NCI-H2171 treated with DMSO at 0.1 percent for 48 hours (cell line): ENCODE measurements around the gene WBP1L.
A peak's percentile ranks its signal among the peaks of the same experiment; 100 is the strongest.
"Not testable (repeated sequence)": the region's sequence is repeated elsewhere in the genome, so short reads cannot be mapped to it uniquely, and the experiment has no call there.

Experiments used
- DNase-seq: peaks from one replicate; lab custom pipeline; 2025; lab: John Stamatoyannopoulos, UW

The WBP1L gene

GRCh38 chr10:102743588-102744373 is at the start of gene WBP1L:
WBP1L (plus strand) TSS chr10:102743948; CDS start chr10:102744054, 106 bp downstream.
- DNase-seq, result peak; percentile 97

GRCh38 chr10:102695401-102695800 is 48.3 kb upstream of the WBP1L start:
- not testable (repeated sequence) for DNase-seq

- DNase-seq, result no peak
Measured at GRCh38 chr10:102696736-102697135, 47.0 kb upstream of the WBP1L start.

DNA sequence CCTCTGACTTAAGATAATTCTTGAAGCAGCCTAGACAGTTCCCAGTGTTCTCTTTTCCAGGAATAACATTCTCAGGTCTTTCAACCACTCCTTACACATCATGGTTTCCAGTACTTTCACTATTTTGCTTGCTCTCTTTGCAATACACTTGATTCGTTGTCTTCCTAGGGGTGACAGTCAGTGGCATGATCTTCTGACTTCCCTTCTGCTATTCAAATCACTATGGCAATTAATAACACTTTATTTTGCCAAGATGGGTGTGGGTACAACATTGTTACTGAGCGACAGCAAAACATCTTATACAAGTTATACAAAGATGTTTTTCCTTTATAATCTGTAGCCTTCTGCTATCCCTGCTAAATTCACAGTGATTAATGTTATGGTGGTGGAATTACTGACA is 44.9 kb upstream of the WBP1L start:
- DNase-seq, result no peak

GRCh38 chr10:102701272-102701671 is 42.5 kb upstream of the WBP1L start:
- DNase-seq, result no peak

DNA sequence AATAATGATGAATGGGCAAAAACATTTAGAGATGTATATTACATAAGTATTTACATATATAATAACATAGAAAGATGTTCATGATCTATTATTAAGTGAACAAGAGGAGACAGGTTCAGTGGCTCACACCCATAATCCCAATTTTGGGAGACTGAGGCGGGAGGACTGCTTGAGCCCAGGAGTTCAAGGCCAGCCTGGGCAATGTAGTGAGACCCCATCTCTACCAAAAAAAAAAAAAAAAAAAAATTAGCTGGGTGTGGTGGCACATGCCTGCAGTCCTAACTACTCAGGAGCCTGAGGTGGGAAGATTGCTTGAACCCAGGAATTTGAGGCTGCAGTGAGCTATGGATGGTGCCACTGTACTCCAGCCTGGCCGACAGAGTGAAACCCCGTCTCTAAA is 42.0 kb upstream of the WBP1L start:
- no peak for DNase-seq

GRCh38 chr10:102702742-102703141 is 41.0 kb upstream of the WBP1L start:
- no peak for DNase-seq

GRCh38 chr10:102704915-102705314 is 38.8 kb upstream of the WBP1L start:
- DNase-seq, result no peak

- DNase-seq, result peak; percentile 13
Measured at GRCh38 chr10:102705531-102705930, 38.2 kb upstream of the WBP1L start.

GRCh38 chr10:102710609-102711008 is 33.1 kb upstream of the WBP1L start:
- no peak for DNase-seq

DNA sequence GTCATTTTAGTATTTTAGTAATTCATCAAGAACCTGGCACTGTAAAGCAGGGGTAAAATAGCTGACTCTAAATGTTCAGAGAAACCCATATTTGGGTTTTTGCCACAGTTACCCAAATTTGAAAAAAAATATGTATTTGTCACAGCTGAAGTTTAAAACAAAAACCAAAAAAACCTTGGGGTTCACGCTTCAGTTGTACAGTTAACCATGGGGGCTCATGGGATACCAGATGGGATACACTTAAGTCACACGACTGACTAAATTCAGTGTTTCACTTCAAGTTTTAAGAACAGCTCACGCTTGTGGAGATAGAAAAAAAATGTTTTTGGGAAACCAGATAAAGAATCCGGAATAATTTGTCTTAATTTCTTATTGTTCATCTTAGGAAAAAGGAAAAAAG is 31.7 kb upstream of the WBP1L start:
- DNase-seq, result no peak

DNA sequence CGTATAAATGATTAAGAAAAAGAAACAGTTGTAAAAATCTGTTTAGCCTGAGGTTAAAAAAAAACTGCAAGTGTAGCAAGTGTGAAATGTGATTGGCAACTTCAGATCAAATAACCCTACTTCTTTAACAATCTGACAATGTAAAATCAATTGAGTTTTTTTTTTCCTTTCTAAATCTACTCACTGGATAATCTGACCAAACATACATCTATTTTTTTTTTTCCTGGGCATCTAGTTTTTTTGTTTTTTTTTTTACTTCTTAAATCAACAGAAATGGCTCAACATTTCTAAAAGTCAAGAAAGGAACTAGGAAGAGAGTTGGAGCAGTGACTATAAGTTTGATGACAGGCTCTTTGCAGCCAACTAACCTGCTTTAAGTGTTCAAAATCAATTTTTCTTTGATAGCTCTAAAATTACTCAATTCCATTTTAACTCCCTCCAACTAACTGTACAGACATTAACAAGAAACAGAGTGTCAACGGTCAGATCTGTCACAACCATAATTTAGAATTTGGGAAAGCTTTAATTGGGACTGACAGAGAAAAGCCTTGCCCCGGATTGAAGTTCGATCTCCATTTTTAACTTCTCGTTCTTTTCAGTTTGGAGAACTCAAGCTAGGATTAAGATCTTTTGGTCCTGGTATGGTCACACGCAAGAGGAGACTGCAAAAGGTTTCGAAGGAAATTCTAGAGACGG is 30.8 kb upstream of the WBP1L start:
- DNase-seq, result no peak

- DNase-seq, result no peak
Measured at GRCh38 chr10:102713539-102713813, 30.3 kb upstream of the WBP1L start.

GRCh38 chr10:102713814-102714620 is 29.7 kb upstream of the WBP1L start, which contains the start of gene ARL3:
ARL3 (minus strand) TSS chr10:102714397; CDS start chr10:102714275, 122 bp downstream.
- DNase-seq, result peak; percentile 92

DNA sequence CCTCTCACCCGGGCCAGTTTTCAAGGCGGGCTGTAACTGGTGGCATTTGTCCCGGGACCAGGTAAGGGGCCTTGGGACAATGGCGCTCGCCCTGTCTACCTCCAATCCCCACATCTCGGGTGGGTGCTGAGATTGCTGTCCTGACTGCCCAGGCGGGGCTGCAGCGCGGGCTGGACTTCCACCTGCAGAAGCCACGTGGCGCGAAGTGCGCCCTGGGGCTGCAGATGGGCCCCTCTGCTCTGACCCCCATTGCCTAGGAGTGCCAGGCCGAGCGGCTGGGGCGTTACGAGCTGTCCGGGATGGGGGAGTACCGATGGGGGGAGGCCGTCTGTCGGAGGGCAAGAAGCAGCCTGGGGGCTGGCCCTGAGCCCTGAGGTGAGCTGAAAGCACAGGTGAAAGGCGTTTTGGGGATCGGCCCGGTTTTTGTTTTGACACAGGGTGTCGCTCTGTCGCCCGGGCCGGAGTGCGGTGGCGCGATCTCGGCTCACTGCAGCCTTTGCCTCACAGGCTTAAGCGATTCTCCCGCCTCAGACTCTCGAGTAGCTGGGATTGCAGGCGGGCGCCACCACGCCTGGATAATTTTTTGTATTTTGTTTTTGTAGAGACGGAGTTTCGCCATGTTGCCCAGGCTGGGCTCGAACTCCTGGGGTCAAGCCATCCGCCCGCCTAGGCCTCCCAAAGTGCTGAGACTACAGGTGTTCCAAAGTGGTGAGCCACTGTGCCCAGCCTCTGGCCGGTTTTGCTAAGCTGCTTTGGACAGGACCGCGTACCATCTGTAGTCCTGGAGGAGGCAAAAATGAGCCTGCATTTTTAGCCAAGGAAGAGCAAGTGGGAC is 28.9 kb upstream of the WBP1L start, which contains the start of gene SFXN2:
TSS of gene SFXN2 (plus strand) at position 16 of the 835 bp plus-strand sequence. CDS start 12,001 bp downstream, outside the sequence.
- DNase-seq, result peak; percentile 41

GRCh38 chr10:102715880-102716279 is 27.9 kb upstream of the WBP1L start:
- peak; percentile 11 for DNase-seq

GRCh38 chr10:102716900-102717565 is 26.7 kb upstream of the WBP1L start:
- not testable (repeated sequence) for DNase-seq

GRCh38 chr10:102718220-102718619 is 25.5 kb upstream of the WBP1L start:
- DNase-seq, result no peak

- DNase-seq, result no peak
Measured at GRCh38 chr10:102720337-102720736, 23.4 kb upstream of the WBP1L start.

GRCh38 chr10:102720775-102721301 is 22.9 kb upstream of the WBP1L start:
- DNase-seq, result no peak

DNA sequence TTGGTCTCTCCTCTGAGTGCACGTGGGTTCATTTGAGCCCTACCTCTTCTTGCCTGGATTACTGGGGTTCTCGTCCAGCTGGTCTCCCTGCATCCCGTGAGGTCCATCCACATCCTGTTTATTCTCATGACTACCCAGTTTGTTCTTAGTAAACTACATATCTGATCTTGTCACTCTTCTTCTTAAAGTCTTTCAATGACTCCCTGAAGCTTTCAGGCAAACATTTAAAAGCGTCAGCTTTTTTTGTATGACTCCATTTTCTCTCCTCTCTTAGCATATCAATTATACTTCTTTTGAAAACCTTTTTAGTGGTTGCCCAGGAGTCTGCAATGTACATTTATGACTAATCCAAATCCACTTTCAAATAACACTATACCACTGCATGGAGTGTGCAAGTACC is 21.8 kb upstream of the WBP1L start:
- DNase-seq, result no peak
